ENCODE data around the gene FCN3.

Gene FCN3

DNA sequence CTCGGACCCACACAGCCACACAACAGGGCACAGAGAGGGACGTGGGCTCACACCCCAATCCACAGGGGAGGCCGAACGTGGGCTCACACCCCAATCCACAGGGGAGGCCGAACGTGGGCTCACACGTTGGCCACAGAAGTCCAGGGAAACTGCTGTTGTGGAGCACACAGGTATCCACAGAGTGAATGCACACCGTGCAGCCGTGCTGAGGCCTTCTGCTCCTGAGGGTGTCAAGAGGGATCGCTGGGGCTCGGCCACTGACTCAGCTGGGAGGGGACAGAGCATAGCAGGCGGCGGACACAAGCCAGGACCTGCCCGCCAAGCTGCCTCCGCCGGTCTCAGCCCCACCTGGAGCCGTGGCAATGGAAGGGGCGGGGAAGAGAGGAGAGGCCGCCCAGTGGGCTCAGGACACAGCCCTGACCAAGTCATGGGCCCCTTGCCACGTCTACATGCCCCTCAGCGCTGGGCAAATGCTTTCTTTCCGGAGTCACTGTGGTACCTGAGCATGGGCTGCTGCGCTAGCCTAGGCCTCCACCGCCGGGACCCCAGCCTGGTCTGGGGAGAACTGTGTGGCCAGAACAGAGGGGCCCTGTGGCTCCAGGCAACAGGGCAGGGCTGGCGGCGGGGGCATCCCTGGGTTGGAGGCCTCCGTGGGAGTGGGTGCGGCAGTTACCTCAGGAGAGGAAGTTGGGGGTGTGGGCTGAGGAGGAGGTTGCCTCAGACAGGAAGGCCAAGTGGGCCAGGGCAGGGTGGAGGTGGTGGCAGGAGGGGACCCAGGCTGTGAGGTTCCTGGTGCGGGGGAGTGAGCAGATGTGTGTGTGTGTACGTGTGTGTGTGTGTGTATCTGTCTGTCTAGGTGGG, 31.6 kb downstream of the FCN3 start:
- no peaks in the 10 kb centered on the region for H3K4me1 ChIP-seq

DNA sequence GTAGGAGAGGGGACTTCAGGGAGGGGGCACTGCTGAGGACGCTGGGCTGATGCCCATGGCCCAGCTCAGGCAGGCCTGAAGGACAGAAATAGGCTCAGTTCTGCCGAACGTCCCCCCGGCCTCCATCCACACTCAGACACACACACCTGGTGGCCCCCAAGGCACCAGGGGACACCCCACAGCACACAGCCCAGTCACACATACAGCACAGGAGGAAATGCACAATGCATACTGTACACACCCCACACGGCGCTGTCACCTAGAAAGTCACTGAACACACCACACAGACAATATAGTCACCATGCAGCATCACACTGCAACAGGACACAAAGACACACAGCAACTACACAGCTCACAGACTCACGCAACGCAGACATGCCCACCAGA, 32.2 kb downstream of the FCN3 start:
- TF ChIP-seq, protein P1, sequence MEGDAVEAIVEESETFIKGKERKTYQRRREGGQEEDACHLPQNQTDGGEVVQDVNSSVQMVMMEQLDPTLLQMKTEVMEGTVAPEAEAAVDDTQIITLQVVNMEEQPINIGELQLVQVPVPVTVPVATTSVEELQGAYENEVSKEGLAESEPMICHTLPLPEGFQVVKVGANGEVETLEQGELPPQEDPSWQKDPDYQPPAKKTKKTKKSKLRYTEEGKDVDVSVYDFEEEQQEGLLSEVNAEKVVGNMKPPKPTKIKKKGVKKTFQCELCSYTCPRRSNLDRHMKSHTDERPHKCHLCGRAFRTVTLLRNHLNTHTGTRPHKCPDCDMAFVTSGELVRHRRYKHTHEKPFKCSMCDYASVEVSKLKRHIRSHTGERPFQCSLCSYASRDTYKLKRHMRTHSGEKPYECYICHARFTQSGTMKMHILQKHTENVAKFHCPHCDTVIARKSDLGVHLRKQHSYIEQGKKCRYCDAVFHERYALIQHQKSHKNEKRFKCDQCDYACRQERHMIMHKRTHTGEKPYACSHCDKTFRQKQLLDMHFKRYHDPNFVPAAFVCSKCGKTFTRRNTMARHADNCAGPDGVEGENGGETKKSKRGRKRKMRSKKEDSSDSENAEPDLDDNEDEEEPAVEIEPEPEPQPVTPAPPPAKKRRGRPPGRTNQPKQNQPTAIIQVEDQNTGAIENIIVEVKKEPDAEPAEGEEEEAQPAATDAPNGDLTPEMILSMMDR (IDR thresholded peaks at IDR 0.05; ENCODE audit: low read depth, low read length), result no peak
- H3K4me1 ChIP-seq, result no peaks in the 10 kb centered on the region
- H3K27me3 ChIP-seq, result no peaks in the 10 kb centered on the region
- DNase-seq, result no peak
- H3K9me3 ChIP-seq, result no peaks in the 10 kb centered on the region
- no peak overlapping the region for H3K4me3 ChIP-seq (ENCODE audit: low read depth, low read length)
- H3K36me3 ChIP-seq, result no peaks in the 10 kb centered on the region

More for the DNA sequence above, 31.6 kb downstream of the FCN3 start:
- H3K9me3 ChIP-seq, result no peaks in the 10 kb centered on the region
- no peak overlapping the region for H3K4me3 ChIP-seq (ENCODE audit: low read depth, low read length)
- H3K27me3 ChIP-seq, result no peaks in the 10 kb centered on the region
- DNase-seq, result no peak
- H3K36me3 ChIP-seq, result no peaks in the 10 kb centered on the region
- TF ChIP-seq, protein P1 (IDR thresholded peaks at IDR 0.05; ENCODE audit: low read depth, low read length), result no peak

DNA sequence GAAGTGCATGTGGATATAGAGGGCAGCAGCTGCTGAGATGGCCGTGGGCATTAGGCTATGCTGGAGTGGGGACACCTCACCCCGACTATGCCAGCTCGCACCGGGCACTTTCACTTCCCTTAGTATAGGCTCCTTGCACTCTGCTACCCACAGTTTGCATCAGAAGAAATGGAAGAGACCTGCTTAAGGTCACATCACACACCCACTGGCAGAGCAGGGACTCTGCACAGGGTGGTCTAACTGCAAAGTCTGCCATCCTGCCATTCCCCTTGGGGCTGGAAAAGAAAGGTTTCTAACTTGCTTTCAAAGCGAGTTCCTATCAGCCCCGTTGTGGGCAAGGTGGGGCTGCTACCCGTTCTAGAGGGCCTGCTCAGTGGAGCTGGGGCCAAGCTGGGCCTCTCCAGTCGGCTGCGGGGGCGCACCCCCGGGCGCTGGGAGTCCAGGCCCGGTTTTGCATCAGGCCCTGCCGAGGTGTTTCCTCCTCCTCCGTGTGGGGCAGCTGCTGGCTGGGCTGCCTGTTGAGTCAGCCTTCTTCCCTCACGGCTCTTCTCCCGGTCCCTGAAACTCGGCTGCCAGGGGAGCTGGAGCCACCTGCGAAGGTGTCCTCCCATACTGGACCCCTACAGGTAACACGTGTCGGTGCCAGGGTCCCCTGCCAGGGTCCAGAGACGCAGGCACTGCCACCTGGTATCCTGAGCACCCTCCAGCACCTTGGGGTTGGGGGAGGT, 32.9 kb downstream of the FCN3 start, which contains the start of gene SYTL1:
SYTL1 (plus strand) TSS at position 498 of the 728 bp plus-strand sequence. CDS start 3,313 bp downstream, outside the sequence.
- no peaks in the 10 kb centered on the region for H3K27me3 ChIP-seq
- DNase-seq, result no peak
- H3K9me3 ChIP-seq, result no peaks in the 10 kb centered on the region
- H3K4me1 ChIP-seq, result no peaks in the 10 kb centered on the region
- no peak within 1 kb of the TSS for H3K4me3 ChIP-seq (ENCODE audit: low read depth, low read length)
- TF ChIP-seq, protein P1 (IDR thresholded peaks at IDR 0.05; ENCODE audit: low read depth, low read length), result no peak
- no peaks in the 10 kb centered on the region for H3K36me3 ChIP-seq

DNA sequence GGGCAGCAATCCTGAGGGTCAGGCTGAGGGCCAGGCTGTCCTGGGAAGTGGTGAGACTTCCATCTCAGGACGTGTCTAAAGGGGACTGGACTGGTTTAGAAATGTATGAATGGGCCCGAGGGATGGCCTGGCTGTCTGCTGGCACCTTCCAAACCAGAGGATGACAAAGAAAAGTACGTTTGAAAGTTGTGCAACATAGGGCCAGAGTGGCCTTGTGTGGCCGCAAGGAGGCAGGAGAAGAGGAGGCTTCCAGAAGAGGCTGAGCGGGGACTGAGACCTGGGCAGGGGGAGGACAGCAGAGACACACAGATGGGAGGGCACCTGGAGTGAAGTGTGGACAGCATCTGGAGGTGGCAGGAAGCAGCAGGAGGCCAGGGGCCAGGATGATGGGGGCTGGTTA, 35.4 kb downstream of the FCN3 start:
- no peaks in the 10 kb centered on the region for H3K4me1 ChIP-seq
- no peak overlapping the region for H3K4me3 ChIP-seq (ENCODE audit: low read depth, low read length)
- peaks cover 9% of the 10 kb centered on the region; the same call in 1 of the 2 replicates for H3K36me3 ChIP-seq
- no peaks in the 10 kb centered on the region for H3K9me3 ChIP-seq
- DNase-seq, result no peak
- TF ChIP-seq, protein P1 (IDR thresholded peaks at IDR 0.05; ENCODE audit: low read depth, low read length), result no peak
- no peaks in the 10 kb centered on the region for H3K27me3 ChIP-seq

DNA sequence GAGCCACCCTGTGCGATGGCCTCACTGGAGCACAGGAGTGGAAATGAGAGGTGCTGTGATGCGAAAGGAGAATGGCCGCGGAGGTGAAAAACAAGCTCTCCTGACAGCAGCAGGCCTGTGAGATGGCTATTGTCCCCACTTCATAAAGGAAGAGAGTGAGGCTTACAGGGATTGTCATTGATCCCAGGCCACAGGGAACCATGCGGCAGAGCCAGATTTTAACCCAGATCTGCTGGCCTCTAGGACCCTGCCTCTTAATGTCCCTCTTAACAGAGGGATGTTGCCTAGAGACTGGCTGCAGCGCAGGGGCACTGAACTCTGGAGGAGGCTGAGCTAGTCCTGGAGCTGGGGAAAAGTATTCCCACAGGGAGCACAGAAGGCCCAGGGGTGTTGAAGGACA, 35.9 kb downstream of the FCN3 start:
- Histone ChIP-seq H3K4me3 (ENCODE audit: low read depth, low read length) (no peak overlapping the region), H3K9me3 (no peaks in the 10 kb centered on the region), H3K4me1 (no peaks in the 10 kb centered on the region), H3K27me3 (no peaks in the 10 kb centered on the region), H3K36me3 (peaks cover 14% of the 10 kb centered on the region; the same call in 1 of the 2 replicates)
- TF ChIP-seq, protein P1 (IDR thresholded peaks at IDR 0.05; ENCODE audit: low read depth, low read length), result no peak
- DNase-seq, result no peak

Data from BE2C (cell line).